HPDE6-E6E7 (cell line): ENCODE measurements around the gene NAT14.

Experiments
- DNase-seq: peaks from one replicate; pipeline ENCODE4 v3.0.0; 2011; ENCODE audit warnings: missing footprints; ENCODE audit errors: extremely low spot score

The NAT14 gene

GRCh38 chr19:55536366-55536765, 51.4 kb downstream of the NAT14 start:
- DNase-seq, result no peak
